Thoracic aorta (tissue), 2 donors: Measurements from ENCODE around the gene KIF26B. TPM values are rescaled to one million over a fixed set of nuclear protein-coding genes. Genes with fewer than 3 reads are reported as not detected.

ENCODE experiments used
- ATAC-seq: fragments of 150-250 bp; one replicate; pipeline ENCODE4 v1.8.0; 2017; ENCODE audit warnings: low read depth; ENCODE audit not compliant: insufficient number of reproducible peaks, low FRiP score
- DNase-seq: peaks from one replicate; pipeline ENCODE4 v3.0.0-alpha.2; 2020; ENCODE audit warnings: low spot score
- H3K27ac ChIP-seq, 2 donors: fragments of 200-600 bp; sonication (generic); 1 replicate in 1 of 2; 2 replicates in 1 of 2; pipeline ENCODE4 v1.5.1; 2016; ENCODE audit warnings: mild to moderate bottlenecking in 2 of 2, moderate library complexity in 2 of 2
- H3K27me3 ChIP-seq: fragments of 200-600 bp; sonication (generic); replicated peaks from 2 replicates; pipeline ENCODE4 v1.6.0; 2016; ENCODE audit warnings: mild to moderate bottlenecking; ENCODE audit not compliant: insufficient read depth
- H3K36me3 ChIP-seq: fragments of 200-600 bp; sonication (generic); one replicate; pipeline ENCODE4 v1.5.1; 2016
- H3K4me1 ChIP-seq, 2 donors: fragments of 200-600 bp; sonication (generic); 1 replicate in 1 of 2; 2 replicates in 1 of 2; pipeline versions ENCODE4 v1.5.1 to v1.6.0; 2016; ENCODE audit warnings: low read depth in 2 of 2, mild to moderate bottlenecking in 1 of 2; ENCODE audit not compliant: control insufficient read depth in 1 of 2
- H3K4me3 ChIP-seq: fragments of 200-600 bp; sonication (generic); 2 replicates; pipeline ENCODE4 v1.5.1; 2016; ENCODE audit warnings: mild to moderate bottlenecking
- H3K9me3 ChIP-seq: fragments of 200-600 bp; sonication (generic); 2 replicates; pipeline ENCODE4 v1.5.1; 2016
- CTCF ChIP-seq: fragments of 200-600 bp; sonication (generic); IDR thresholded peaks from one replicate; pipeline ENCODE4 v1.5.1; 2019; ENCODE audit warnings: antibody characterized with exemption
- total RNA-seq, 2 donors: library from RNA; depleted of rRNA; stranded (reverse); fragments of >200 nt; gene quantifications; one replicate each; pipeline versions ENCODE4 v1.1.0 to v1.2.3, GENCODE V29; 2016

Gene KIF26B
- total RNA-seq, 2 donors from 2014 or later, result 0.14 to 0.41 TPM

- H3K4me3 ChIP-seq, result no peak overlapping the region
- DNase-seq (no peak), ATAC-seq (no peak)
- no peaks in the 10 kb centered on the region for H3K27me3 ChIP-seq
- no peaks in the 10 kb centered on the region for H3K4me1 ChIP-seq
- H3K9me3 ChIP-seq, result no peaks in the 10 kb centered on the region
- TF ChIP-seq CTCF, result no peak
- no peaks in the 10 kb centered on the region for H3K36me3 ChIP-seq
- H3K27ac ChIP-seq, result no peak overlapping the region
These were observed 467.7 kb downstream of the KIF26B start for GRCh38 chr1:245622332-245623014.

GRCh38 chr1:245641384-245641783, 486.6 kb downstream of the KIF26B start:
- no peak for DNase-seq
- Histone ChIP-seq H3K36me3 (no peaks in the 10 kb centered on the region), H3K4me1 (no peaks in the 10 kb centered on the region), H3K27me3 (no peaks in the 10 kb centered on the region), H3K27ac (no peak overlapping the region), H3K4me3 (no peak overlapping the region), H3K9me3 (peaks cover 17% of the 10 kb centered on the region)
- TF ChIP-seq CTCF, result no peak
- no peak for ATAC-seq

- Histone ChIP-seq H3K4me1 (no peaks in the 10 kb centered on the region), H3K27me3 (no peaks in the 10 kb centered on the region), H3K4me3 (no peak overlapping the region), H3K27ac (no peak overlapping the region), H3K36me3 (no peaks in the 10 kb centered on the region), H3K9me3 (peaks cover 14% of the 10 kb centered on the region)
- DNase-seq (no peak), ATAC-seq (no peak)
- no peak for TF ChIP-seq CTCF
These were observed 490.6 kb downstream of the KIF26B start for GRCh38 chr1:245645406-245645805.

GRCh38 chr1:245645894-245646293, 491.1 kb downstream of the KIF26B start:
- TF ChIP-seq CTCF, result no peak
- Histone ChIP-seq H3K4me1 (no peaks in the 10 kb centered on the region), H3K9me3 (peaks cover 12% of the 10 kb centered on the region), H3K27me3 (no peaks in the 10 kb centered on the region), H3K4me3 (no peak overlapping the region), H3K36me3 (no peaks in the 10 kb centered on the region), H3K27ac (no peak overlapping the region)
- no peak for ATAC-seq
- no peak for DNase-seq

GRCh38 chr1:245648749-245649522, 494.2 kb downstream of the KIF26B start:
- H3K4me3 ChIP-seq, result no peak overlapping the region
- DNase-seq (no peak), ATAC-seq (no peak)
- H3K4me1 ChIP-seq, result no peaks in the 10 kb centered on the region
- H3K27me3 ChIP-seq, result no peaks in the 10 kb centered on the region
- TF ChIP-seq CTCF, result no peak
- no peaks in the 10 kb centered on the region for H3K36me3 ChIP-seq
- no peak overlapping the region for H3K27ac ChIP-seq
- no peaks in the 10 kb centered on the region for H3K9me3 ChIP-seq
